ENCODE results near the gene AGBL1. TPM values are rescaled to one million over a fixed set of nuclear protein-coding genes. Genes with fewer than 3 reads are reported as not detected.

AGBL1 gene
- total RNA-seq, 3 donors from 2014 or later: 0.10 to 0.32 TPM; not detected in 1

DNA sequence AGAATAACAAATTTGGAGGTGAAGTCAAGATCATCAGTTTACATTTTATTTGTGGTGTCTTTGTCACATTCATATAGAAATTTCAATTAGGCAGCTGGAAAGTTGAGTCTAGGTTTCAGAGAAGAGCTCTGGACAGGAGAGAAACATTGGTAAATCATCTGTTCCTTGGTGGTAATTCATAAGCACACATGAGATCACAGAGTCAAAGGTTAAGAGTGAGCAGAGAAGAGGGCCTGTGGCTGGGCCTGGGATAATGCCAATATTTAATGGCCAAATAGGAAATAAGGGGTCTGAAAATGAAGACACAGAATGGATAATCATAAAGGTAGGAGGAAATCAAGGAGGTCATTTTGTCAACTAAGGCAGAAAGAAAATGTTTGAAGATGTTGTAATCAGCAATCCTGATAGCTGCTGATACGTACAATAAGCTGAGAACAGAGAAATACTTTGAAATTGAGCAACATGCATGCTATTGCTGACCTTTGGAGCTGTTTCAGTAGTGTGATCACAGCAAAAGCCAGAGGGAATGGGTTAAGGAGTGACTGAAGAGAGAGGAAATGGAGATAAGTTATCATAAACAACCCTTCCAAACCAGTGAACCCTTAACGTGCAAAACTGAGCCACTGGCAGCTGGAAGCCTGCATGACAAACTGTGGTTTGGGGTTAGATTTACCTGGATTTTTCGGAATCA, 692.8 kb downstream of the AGBL1 start:
- ATAC-seq (peak; percentile 94), DNase-seq (peak in 1 of 3 donors; percentile 18)
- intact Hi-C loops (cut with DNase I, micrococcal nuclease): no loop called here
- TF ChIP-seq, protein P1, sequence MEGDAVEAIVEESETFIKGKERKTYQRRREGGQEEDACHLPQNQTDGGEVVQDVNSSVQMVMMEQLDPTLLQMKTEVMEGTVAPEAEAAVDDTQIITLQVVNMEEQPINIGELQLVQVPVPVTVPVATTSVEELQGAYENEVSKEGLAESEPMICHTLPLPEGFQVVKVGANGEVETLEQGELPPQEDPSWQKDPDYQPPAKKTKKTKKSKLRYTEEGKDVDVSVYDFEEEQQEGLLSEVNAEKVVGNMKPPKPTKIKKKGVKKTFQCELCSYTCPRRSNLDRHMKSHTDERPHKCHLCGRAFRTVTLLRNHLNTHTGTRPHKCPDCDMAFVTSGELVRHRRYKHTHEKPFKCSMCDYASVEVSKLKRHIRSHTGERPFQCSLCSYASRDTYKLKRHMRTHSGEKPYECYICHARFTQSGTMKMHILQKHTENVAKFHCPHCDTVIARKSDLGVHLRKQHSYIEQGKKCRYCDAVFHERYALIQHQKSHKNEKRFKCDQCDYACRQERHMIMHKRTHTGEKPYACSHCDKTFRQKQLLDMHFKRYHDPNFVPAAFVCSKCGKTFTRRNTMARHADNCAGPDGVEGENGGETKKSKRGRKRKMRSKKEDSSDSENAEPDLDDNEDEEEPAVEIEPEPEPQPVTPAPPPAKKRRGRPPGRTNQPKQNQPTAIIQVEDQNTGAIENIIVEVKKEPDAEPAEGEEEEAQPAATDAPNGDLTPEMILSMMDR (IDR thresholded peaks at IDR 0.05): no peak
- Histone ChIP-seq H3K36me3 (ENCODE audit: low read depth) (no peaks in the 10 kb centered on the region), H3K4me1 (ENCODE audit: low read depth) (no peaks in the 10 kb centered on the region), H3K9me3 (peaks cover under 1% of the 10 kb centered on the region), H3K4me3 (no peak overlapping the region)

DNA sequence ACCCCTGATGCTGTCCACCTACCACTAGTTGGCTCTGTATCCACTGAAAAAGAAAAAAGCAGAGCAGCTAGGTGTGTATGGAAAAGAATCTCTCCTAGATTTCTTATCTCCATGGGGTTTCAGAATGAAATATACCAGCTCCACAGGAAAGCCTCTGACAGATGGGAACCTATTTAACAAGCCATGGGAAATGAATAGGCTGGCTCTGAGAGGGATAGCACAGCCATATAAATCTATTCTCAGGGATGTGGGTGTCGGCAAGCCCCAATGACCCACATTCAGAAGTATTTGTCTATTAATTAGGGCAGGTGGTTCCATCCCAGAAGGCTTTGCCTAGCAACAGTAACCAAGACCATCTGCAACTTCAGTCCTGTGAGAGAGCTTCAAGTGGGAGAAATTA, 694.1 kb downstream of the AGBL1 start:
- no peak for ATAC-seq
- TF ChIP-seq, protein P1 (IDR thresholded peaks at IDR 0.05): no peak
- H3K9me3 ChIP-seq: peaks cover 4% of the 10 kb centered on the region
- no peaks in the 10 kb centered on the region for H3K4me1 ChIP-seq (ENCODE audit: low read depth)
- DNase-seq: no peak
- intact Hi-C loops (cut with DNase I, micrococcal nuclease): no loop called here
- no peak overlapping the region for H3K4me3 ChIP-seq
- H3K36me3 ChIP-seq (ENCODE audit: low read depth): no peaks in the 10 kb centered on the region

DNA sequence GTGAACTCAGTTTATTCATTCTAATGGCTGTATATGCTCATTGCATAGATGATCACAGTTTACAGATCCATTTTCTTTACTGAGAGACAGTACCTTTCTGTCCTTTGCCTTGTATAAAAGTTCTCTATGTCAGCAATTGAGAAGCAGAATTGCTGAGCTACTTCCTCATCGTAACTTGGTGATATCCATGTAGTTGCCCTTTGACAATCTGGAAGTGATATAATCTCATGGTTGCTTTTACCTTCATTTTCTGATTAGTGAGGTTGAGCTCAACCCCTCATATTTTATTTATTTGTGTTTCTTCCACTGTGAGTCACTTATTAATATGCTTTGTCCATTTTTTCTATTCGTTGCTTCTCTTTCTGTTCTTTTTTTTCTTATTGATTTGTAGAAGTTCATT, 696.5 kb downstream of the AGBL1 start:
- intact Hi-C loops (cut with DNase I, micrococcal nuclease): no loop called here
- H3K9me3 ChIP-seq: peaks cover 4% of the 10 kb centered on the region
- ATAC-seq: peak; percentile 59

DNA sequence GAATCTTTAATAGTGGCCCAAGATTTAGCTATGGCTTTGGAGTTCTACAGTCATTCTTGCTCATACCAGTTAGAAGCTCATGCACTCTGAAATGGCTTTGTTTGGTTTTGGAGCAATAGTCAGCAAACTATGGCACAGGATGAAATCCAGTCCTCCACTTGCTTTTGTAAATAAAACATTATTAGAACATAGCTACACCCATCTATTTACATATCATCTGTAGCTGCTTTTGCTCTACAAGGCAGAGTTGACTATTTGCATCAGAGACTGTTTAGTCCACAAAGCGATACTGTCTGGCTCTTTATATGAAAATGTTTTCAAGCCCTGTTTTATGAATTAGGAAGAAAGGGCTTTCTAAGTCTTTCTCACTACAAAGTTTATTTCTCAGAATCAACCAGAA, 716.9 kb downstream of the AGBL1 start:
- no peak for DNase-seq
- no peaks in the 10 kb centered on the region for H3K9me3 ChIP-seq
- H3K4me1 ChIP-seq (ENCODE audit: low read depth): no peaks in the 10 kb centered on the region
- no peaks in the 10 kb centered on the region for H3K36me3 ChIP-seq (ENCODE audit: low read depth)
- TF ChIP-seq, protein P1 (IDR thresholded peaks at IDR 0.05): no peak
- H3K4me3 ChIP-seq: no peak overlapping the region
- ATAC-seq: no peak
- intact Hi-C loops (cut with DNase I, micrococcal nuclease): no loop called here

More for the DNA sequence above, 696.5 kb downstream of the AGBL1 start:
- TF ChIP-seq, protein P1 (IDR thresholded peaks at IDR 0.05): no peak
- Histone ChIP-seq H3K36me3 (ENCODE audit: low read depth) (no peaks in the 10 kb centered on the region), H3K4me1 (ENCODE audit: low read depth) (no peaks in the 10 kb centered on the region), H3K4me3 (no peak overlapping the region)
- no peak for DNase-seq

DNA sequence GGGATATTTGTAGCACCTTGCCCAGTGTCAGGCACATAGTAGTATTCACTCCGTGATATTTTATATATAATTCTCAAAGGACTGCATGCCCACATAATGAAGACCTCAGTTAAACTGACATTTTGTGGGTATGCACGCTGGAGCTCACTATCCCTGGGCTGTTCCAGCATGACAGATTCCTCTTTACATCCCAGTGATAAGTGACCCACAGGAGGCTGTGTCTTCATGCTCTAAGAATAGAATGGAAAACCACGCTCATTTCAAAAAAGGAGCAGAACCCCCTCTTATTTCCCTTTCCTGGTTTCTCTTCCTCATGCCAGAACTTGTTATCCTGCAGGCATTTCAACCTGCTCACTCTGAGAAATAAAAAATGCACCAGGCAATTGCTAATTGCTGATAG, 717.5 kb downstream of the AGBL1 start:
- TF ChIP-seq, protein P1 (IDR thresholded peaks at IDR 0.05): no peak
- Histone ChIP-seq H3K36me3 (ENCODE audit: low read depth) (no peaks in the 10 kb centered on the region), H3K9me3 (no peaks in the 10 kb centered on the region), H3K4me3 (no peak overlapping the region), H3K4me1 (ENCODE audit: low read depth) (no peaks in the 10 kb centered on the region)
- ATAC-seq: no peak
- intact Hi-C loops (cut with DNase I, micrococcal nuclease): no loop called here
- DNase-seq: no peak

All from mucosa of descending colon (tissue), 3 donors.